22Rv1 (cell line): ENCODE data around the gene ASB15.

Source experiments
- ZFX ChIP-seq: fragments of 450-650 bp; IDR thresholded peaks from 2 replicates; pipeline ENCODE4 v1.6.1; 2017; ENCODE audit warnings: antibody characterized with exemption, borderline replicate concordance
- TF ChIP-seq, protein P1 (sequence below): fragments of 450-650 bp; IDR thresholded peaks from 2 replicates; pipeline ENCODE4 v1.5.1; 2017; ENCODE audit warnings: mild to moderate bottlenecking

DNA sequence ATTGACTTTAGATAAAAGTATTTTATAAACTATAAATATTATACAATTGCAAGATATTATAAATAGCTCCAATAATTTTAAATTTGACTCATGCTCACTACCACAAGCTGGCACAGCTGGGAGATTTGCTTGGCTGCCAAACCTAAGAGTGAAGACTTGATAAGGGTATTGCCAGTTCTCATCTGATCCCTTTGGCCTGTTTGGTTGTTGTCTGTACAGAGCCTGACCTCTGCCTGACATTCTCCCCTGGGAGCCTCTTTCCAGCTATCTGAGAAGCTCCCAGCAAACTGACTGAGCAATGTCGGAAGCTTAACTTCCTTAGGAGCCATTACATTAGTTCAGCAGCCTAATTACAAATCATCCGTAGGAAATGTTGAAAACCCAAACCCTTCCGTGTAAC, 43.9 kb downstream of the ASB15 start:
- TF ChIP-seq, protein P1, sequence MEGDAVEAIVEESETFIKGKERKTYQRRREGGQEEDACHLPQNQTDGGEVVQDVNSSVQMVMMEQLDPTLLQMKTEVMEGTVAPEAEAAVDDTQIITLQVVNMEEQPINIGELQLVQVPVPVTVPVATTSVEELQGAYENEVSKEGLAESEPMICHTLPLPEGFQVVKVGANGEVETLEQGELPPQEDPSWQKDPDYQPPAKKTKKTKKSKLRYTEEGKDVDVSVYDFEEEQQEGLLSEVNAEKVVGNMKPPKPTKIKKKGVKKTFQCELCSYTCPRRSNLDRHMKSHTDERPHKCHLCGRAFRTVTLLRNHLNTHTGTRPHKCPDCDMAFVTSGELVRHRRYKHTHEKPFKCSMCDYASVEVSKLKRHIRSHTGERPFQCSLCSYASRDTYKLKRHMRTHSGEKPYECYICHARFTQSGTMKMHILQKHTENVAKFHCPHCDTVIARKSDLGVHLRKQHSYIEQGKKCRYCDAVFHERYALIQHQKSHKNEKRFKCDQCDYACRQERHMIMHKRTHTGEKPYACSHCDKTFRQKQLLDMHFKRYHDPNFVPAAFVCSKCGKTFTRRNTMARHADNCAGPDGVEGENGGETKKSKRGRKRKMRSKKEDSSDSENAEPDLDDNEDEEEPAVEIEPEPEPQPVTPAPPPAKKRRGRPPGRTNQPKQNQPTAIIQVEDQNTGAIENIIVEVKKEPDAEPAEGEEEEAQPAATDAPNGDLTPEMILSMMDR: no peak
- no peak for TF ChIP-seq ZFX
